Measurements from ENCODE around the gene CCNH.

Gene CCNH

GRCh38 chr5:87385802-87386201, 26.9 kb downstream of the CCNH start:
- Histone ChIP-seq H3K4me1 (ENCODE audit: insufficient read depth, low read length) (no peaks in the 10 kb centered on the region), H3K9ac (ENCODE audit: low read depth, low read length) (no peak overlapping the region), H3K4me3 (ENCODE audit: low read depth in 1 of 2, low read length in 2 of 2) (no peak overlapping the region), H4K20me1 (ENCODE audit: insufficient read depth, low read length) (0 out of 2 replicates have a peak, but pooled peaks cover 3% of the 10 kb centered on the region), H3K79me2 (ENCODE audit: insufficient read depth, low read length) (no peaks in the 10 kb centered on the region), H3K4me2 (ENCODE audit: insufficient read depth, low read length) (no peak overlapping the region), H3K27me3 (ENCODE audit: insufficient read depth, low read length, poor library complexity) (no peaks in the 10 kb centered on the region), H3K36me3 (ENCODE audit: insufficient read depth, low read length) (peaks cover 87% of the 10 kb centered on the region), H2AFZ (ENCODE audit: low read depth, low read length) (no peak overlapping the region), H3K9me3 (ENCODE audit: insufficient read depth, low read length, severe bottlenecking) (no peaks in the 10 kb centered on the region), H3K27ac (ENCODE audit: low read length) (no peak overlapping the region)
- ATAC-seq (ENCODE audit: insufficient read depth, low read depth), result no peak
- DNase-seq, result no peak
- TF ChIP-seq CTCF (IDR thresholded peaks at IDR 0.05; ENCODE audit: borderline replicate concordance, extremely low read depth, low read length, poor library complexity, severe bottlenecking) (no peak), EZH2 (IDR thresholded peaks at IDR 0.05; ENCODE audit: borderline replicate concordance, low read depth, low read length, severe bottlenecking) (no peak)

- no peak overlapping the region for H3K9ac ChIP-seq (ENCODE audit: low read depth, low read length)
- H3K9me3 ChIP-seq (ENCODE audit: insufficient read depth, low read length, severe bottlenecking), result no peaks in the 10 kb centered on the region
- no peak overlapping the region for H3K27ac ChIP-seq (ENCODE audit: low read length)
- H2AFZ ChIP-seq (ENCODE audit: low read depth, low read length), result no peak overlapping the region
- no peak for TF ChIP-seq EZH2 (IDR thresholded peaks at IDR 0.05; ENCODE audit: borderline replicate concordance, low read depth, low read length, severe bottlenecking)
- no peak for TF ChIP-seq CTCF (IDR thresholded peaks at IDR 0.05; ENCODE audit: borderline replicate concordance, extremely low read depth, low read length, poor library complexity, severe bottlenecking)
- H3K36me3 ChIP-seq (ENCODE audit: insufficient read depth, low read length), result peaks cover 88% of the 10 kb centered on the region
- H3K4me3 ChIP-seq (ENCODE audit: low read depth in 1 of 2, low read length in 2 of 2), result no peak overlapping the region
- no peak for DNase-seq
- no peak overlapping the region for H3K4me2 ChIP-seq (ENCODE audit: insufficient read depth, low read length)
- no peaks in the 10 kb centered on the region for H3K4me1 ChIP-seq (ENCODE audit: insufficient read depth, low read length)
- H4K20me1 ChIP-seq (ENCODE audit: insufficient read depth, low read length), result 0 out of 2 replicates have a peak, but pooled peaks cover 3% of the 10 kb centered on the region
- H3K79me2 ChIP-seq (ENCODE audit: insufficient read depth, low read length), result no peaks in the 10 kb centered on the region
- no peak for ATAC-seq (ENCODE audit: insufficient read depth, low read depth)
- no peaks in the 10 kb centered on the region for H3K27me3 ChIP-seq (ENCODE audit: insufficient read depth, low read length, poor library complexity)
These were observed 29.5 kb downstream of the CCNH start for GRCh38 chr5:87383216-87383615.

GRCh38 chr5:87382224-87382623, 30.5 kb downstream of the CCNH start:
- ATAC-seq (ENCODE audit: insufficient read depth, low read depth) (no peak), DNase-seq (no peak)
- Histone ChIP-seq H3K36me3 (ENCODE audit: insufficient read depth, low read length) (peaks cover 90% of the 10 kb centered on the region), H3K79me2 (ENCODE audit: insufficient read depth, low read length) (no peaks in the 10 kb centered on the region), H3K27me3 (ENCODE audit: insufficient read depth, low read length, poor library complexity) (no peaks in the 10 kb centered on the region), H2AFZ (ENCODE audit: low read depth, low read length) (no peak overlapping the region), H3K4me1 (ENCODE audit: insufficient read depth, low read length) (no peaks in the 10 kb centered on the region), H3K4me3 (ENCODE audit: low read depth in 1 of 2, low read length in 2 of 2) (no peak overlapping the region), H4K20me1 (ENCODE audit: insufficient read depth, low read length) (0 out of 2 replicates have a peak, but pooled peaks cover 3% of the 10 kb centered on the region), H3K9ac (ENCODE audit: low read depth, low read length) (no peak overlapping the region), H3K27ac (ENCODE audit: low read length) (no peak overlapping the region), H3K9me3 (ENCODE audit: insufficient read depth, low read length, severe bottlenecking) (no peaks in the 10 kb centered on the region), H3K4me2 (ENCODE audit: insufficient read depth, low read length) (no peak overlapping the region)
- TF ChIP-seq EZH2 (IDR thresholded peaks at IDR 0.05; ENCODE audit: borderline replicate concordance, low read depth, low read length, severe bottlenecking), result no peak
- TF ChIP-seq CTCF (IDR thresholded peaks at IDR 0.05; ENCODE audit: borderline replicate concordance, extremely low read depth, low read length, poor library complexity, severe bottlenecking), result no peak

GRCh38 chr5:87372705-87373104, 40.0 kb downstream of the CCNH start:
- no peaks in the 10 kb centered on the region for H3K9me3 ChIP-seq (ENCODE audit: insufficient read depth, low read length, severe bottlenecking)
- H3K79me2 ChIP-seq (ENCODE audit: insufficient read depth, low read length), result no peaks in the 10 kb centered on the region
- H3K27ac ChIP-seq (ENCODE audit: low read length), result no peak overlapping the region
- TF ChIP-seq CTCF (IDR thresholded peaks at IDR 0.05; ENCODE audit: borderline replicate concordance, extremely low read depth, low read length, poor library complexity, severe bottlenecking) (no peak), EZH2 (IDR thresholded peaks at IDR 0.05; ENCODE audit: borderline replicate concordance, low read depth, low read length, severe bottlenecking) (no peak)
- H2AFZ ChIP-seq (ENCODE audit: low read depth, low read length), result no peak overlapping the region
- H3K4me1 ChIP-seq (ENCODE audit: insufficient read depth, low read length), result no peaks in the 10 kb centered on the region
- ATAC-seq (ENCODE audit: insufficient read depth, low read depth), result no peak
- no peak overlapping the region for H3K9ac ChIP-seq (ENCODE audit: low read depth, low read length)
- no peak overlapping the region for H3K4me2 ChIP-seq (ENCODE audit: insufficient read depth, low read length)
- no peak for DNase-seq
- H4K20me1 ChIP-seq (ENCODE audit: insufficient read depth, low read length), result no peaks in the 10 kb centered on the region
- H3K36me3 ChIP-seq (ENCODE audit: insufficient read depth, low read length), result peaks cover 61% of the 10 kb centered on the region
- no peaks in the 10 kb centered on the region for H3K27me3 ChIP-seq (ENCODE audit: insufficient read depth, low read length, poor library complexity)
- no peak overlapping the region for H3K4me3 ChIP-seq (ENCODE audit: low read depth in 1 of 2, low read length in 2 of 2)

Data from DND-41 (cell line).